ENCODE data around the gene FBXO27. TPM values are rescaled to one million over a fixed set of nuclear protein-coding genes. Genes with fewer than 3 reads are reported as not detected.

Gene FBXO27
- total and polyA plus RNA-seq, 2 of the 8 experiments (the other 6 are each of a cell fraction or from before 2014, with no cell fraction given), result 10.9 to 25.5 TPM

DNA sequence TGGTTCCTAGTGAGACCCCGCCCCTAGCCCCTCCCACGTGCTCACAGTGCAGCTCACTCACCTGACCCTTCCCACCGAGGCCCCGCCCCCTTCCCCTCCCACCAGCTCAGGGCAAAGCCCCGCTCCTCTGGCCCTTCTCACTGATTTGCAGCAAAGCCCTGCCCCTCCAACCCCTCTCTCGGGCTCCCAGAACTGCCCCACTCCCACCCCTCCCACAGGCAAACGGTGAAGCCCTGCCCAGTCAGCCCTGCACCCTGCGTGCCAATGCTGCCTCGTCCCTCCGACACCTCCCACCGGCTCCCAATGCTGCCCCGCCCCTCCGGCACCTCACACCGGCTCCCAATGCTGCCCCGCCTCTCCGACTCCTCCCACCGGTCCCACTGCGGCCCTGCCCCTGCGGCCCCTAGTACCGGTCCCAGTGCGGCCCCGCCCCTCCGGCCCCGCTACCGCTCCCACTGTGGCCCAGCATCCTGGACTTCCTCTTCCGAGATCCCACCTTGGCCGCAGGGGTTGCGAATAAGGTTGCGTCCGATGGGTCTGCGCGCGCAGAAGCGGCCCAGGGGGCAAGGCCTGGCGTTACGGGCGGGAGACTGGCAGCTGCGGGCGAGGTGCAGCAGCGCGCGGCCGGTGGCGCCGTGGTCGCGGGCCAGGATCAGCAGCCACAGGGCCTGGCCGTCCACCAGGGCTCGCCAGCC, 834 bp downstream of the FBXO27 start (continued):
- TF ChIP-seq, protein P1, sequence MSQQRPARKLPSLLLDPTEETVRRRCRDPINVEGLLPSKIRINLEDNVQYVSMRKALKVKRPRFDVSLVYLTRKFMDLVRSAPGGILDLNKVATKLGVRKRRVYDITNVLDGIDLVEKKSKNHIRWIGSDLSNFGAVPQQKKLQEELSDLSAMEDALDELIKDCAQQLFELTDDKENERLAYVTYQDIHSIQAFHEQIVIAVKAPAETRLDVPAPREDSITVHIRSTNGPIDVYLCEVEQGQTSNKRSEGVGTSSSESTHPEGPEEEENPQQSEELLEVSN (IDR thresholded peaks at IDR 0.05), result peak; percentile 59; the same call in 1 of the 2 replicates
- TF ChIP-seq GTF2F1 (IDR thresholded peaks at IDR 0.05; ENCODE audit: borderline replicate concordance, low read depth, low read length), result no peak
- TF ChIP-seq POU5F1 (IDR thresholded peaks at IDR 0.05; ENCODE audit: low read depth, low read length), result no peak
- TF ChIP-seq TAF7 (optimal IDR thresholded peaks at IDR 0.05; ENCODE audit: borderline replicate concordance, low read depth, low read length), result peak; percentile 22
- TF ChIP-seq, protein P2, sequence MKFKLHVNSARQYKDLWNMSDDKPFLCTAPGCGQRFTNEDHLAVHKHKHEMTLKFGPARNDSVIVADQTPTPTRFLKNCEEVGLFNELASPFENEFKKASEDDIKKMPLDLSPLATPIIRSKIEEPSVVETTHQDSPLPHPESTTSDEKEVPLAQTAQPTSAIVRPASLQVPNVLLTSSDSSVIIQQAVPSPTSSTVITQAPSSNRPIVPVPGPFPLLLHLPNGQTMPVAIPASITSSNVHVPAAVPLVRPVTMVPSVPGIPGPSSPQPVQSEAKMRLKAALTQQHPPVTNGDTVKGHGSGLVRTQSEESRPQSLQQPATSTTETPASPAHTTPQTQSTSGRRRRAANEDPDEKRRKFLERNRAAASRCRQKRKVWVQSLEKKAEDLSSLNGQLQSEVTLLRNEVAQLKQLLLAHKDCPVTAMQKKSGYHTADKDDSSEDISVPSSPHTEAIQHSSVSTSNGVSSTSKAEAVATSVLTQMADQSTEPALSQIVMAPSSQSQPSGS (IDR thresholded peaks at IDR 0.05; ENCODE audit: low read length), result no peak
- TF ChIP-seq TAF1 (IDR thresholded peaks at IDR 0.05; ENCODE audit: low read depth, low read length), result no peak
- TF ChIP-seq HDAC2 (IDR thresholded peaks at IDR 0.05; ENCODE audit: borderline replicate concordance in 1 of 2, low read depth in 2 of 2, low read length in 2 of 2), result no peak
- no peak for TF ChIP-seq CHD1 (IDR thresholded peaks at IDR 0.05; ENCODE audit: low read depth, low read length)
- no peak for TF ChIP-seq GABPA (IDR thresholded peaks at IDR 0.05; ENCODE audit: borderline replicate concordance, insufficient read depth, low read length)
- no peak for TF ChIP-seq CBX5 (IDR thresholded peaks at IDR 0.05; ENCODE audit: low read depth, low read length)

Measured in H1 (cell line).